A549 (cell line): ENCODE data around the gene SELENOP. TPM values are rescaled to one million over a fixed set of nuclear protein-coding genes. Genes with fewer than 3 reads are reported as not detected.

ENCODE experiments used
- ATAC-seq, 2 experiments: fragments of 200-7000 bp in 1 of 2; fragments of >200 bp in 1 of 2; cut with Nextera tagmentation in 1 of 2; cut with Tn5 transposase in 1 of 2; 3 replicates each; pipeline versions ENCODE4 v1.8.0 to v1.9.1; 2018 to 2020; ENCODE audit warnings: mild to moderate bottlenecking in 1 of 2, moderate library complexity in 1 of 2
- CTCF ChIA-PET: fragments of 300-600 bp; sonication (Branson Sonifier 250); formaldehyde crosslinking; extraction: SDS; loops from one replicate; lab custom pipeline; 2021; ENCODE audit warnings: antibody characterized with exemption, inconsistent platforms; lab: Yijun Ruan, JAX
- POLR2A ChIA-PET: fragments of 350-600 bp; formaldehyde crosslinking; extraction: SDS; loops from one replicate; lab custom pipeline; 2021; ENCODE audit warnings: antibody characterized with exemption, inconsistent platforms; lab: Yijun Ruan, JAX
- DNase-seq, 2 experiments: peaks; one replicate each; pipeline versions ENCODE4 v3.0.0 to v3.0.0-alpha.2; 2011 to 2016; ENCODE audit warnings: low read depth in 1 of 2, low spot score in 1 of 2
- FAIRE-seq: peaks from 2 replicates; lab custom pipeline; 2011; peaks lifted over from hg19 to GRCh38; lab: Jason Lieb, UNC
- H3K27ac ChIP-seq, 2 experiments: fragments of >200 bp; sonication (Bioruptor Twin); formaldehyde crosslinking; 3 replicates each; pipeline ENCODE4 v1.5.1; 2016 to 2017
- H3K4me1 ChIP-seq: fragments of >200 bp; sonication (Bioruptor Twin); formaldehyde crosslinking; 3 replicates; pipeline ENCODE4 v1.6.1; 2016
- H3K4me2 ChIP-seq: fragments of >200 bp; sonication (Bioruptor Twin); formaldehyde crosslinking; 3 replicates; pipeline ENCODE4 v1.6.1; 2016
- H3K4me3 ChIP-seq: fragments of >200 bp; sonication (Bioruptor Twin); formaldehyde crosslinking; 3 replicates; pipeline ENCODE4 v1.5.1; 2016
- H3K9me3 ChIP-seq: fragments of >200 bp; sonication (Bioruptor Twin); formaldehyde crosslinking; 3 replicates; pipeline ENCODE4 v1.6.1; 2016
- BCL3 ChIP-seq: fragments of >200 bp; sonication (Bioruptor Twin); formaldehyde crosslinking; IDR thresholded peaks from 3 replicates; pipeline ENCODE4 v1.6.1; 2016
- CHD2 ChIP-seq: fragments of 150-350 bp; IDR thresholded peaks from 2 replicates; pipeline ENCODE4 v1.6.1; 2014; ENCODE audit warnings: low read length; ENCODE audit not compliant: partially characterized antibody
- E2F6 ChIP-seq: IDR thresholded peaks from 2 replicates; pipeline ENCODE4 v1.6.1; 2012; ENCODE audit warnings: low read depth, borderline replicate concordance
- EP300 ChIP-seq, 2 experiments: fragments of >200 bp; sonication (Bioruptor Twin); formaldehyde crosslinking; IDR thresholded peaks; 2 replicates in 1 of 2; 3 replicates in 1 of 2; pipeline ENCODE4 v1.6.1; 2016 to 2017
- FOXS1 ChIP-seq: fragments of 250-450 bp; sonication (Bioruptor Pico); IDR thresholded peaks from 2 replicates; pipeline ENCODE4 v1.5.0; 2020; ENCODE audit warnings: mild to moderate bottlenecking, moderate library complexity
- HDAC2 ChIP-seq: fragments of 200-600 bp; sonication (generic); IDR thresholded peaks from 2 replicates; pipeline ENCODE4 v1.6.1; 2016
- HMGXB4 ChIP-seq: fragments of 250-450 bp; sonication (Bioruptor Pico); IDR thresholded peaks from 2 replicates; pipeline ENCODE4 v1.5.0; 2021; ENCODE audit warnings: mild to moderate bottlenecking, moderate library complexity, borderline replicate concordance
- HOXB13 ChIP-seq: fragments of 250-450 bp; sonication (Bioruptor Pico); IDR thresholded peaks from 2 replicates; pipeline ENCODE4 v1.5.0; 2020; ENCODE audit warnings: low read depth, mild to moderate bottlenecking, moderate library complexity
- JUNB ChIP-seq: fragments of >200 bp; sonication (Bioruptor Twin); formaldehyde crosslinking; IDR thresholded peaks from 2 replicates; pipeline ENCODE4 v1.6.1; 2016
- MAX ChIP-seq: IDR thresholded peaks from 2 replicates; pipeline ENCODE4 v1.6.1; 2012
- MYC ChIP-seq: IDR thresholded peaks from 2 replicates; pipeline ENCODE4 v1.6.1; 2012; ENCODE audit warnings: mild to moderate bottlenecking, inconsistent platforms, low read length, improper control_type of control experiment, borderline replicate concordance
- NPAS2 ChIP-seq: fragments of 250-450 bp; sonication (Bioruptor Pico); IDR thresholded peaks from 2 replicates; pipeline ENCODE4 v1.8.0; 2022; ENCODE audit warnings: mild to moderate bottlenecking, moderate library complexity, borderline replicate concordance
- POLR2A ChIP-seq: IDR thresholded peaks from 2 replicates; pipeline ENCODE4 v1.6.1; 2012; ENCODE audit warnings: mild to moderate bottlenecking, low read length
- RARB ChIP-seq: fragments of 250-450 bp; sonication (Bioruptor Pico); IDR thresholded peaks from 2 replicates; pipeline ENCODE4 v1.8.0; 2021; ENCODE audit warnings: mild to moderate bottlenecking, moderate library complexity
- RCOR1 ChIP-seq: fragments of 150-350 bp; IDR thresholded peaks from 2 replicates; pipeline ENCODE4 v1.6.1; 2014; ENCODE audit warnings: antibody characterized with exemption, low read length, low read depth
- RNF2 ChIP-seq: fragments of 200-600 bp; sonication (generic); IDR thresholded peaks from 2 replicates; pipeline ENCODE4 v1.6.1; 2016; ENCODE audit warnings: low read depth, mild to moderate bottlenecking, antibody characterized with exemption, moderate library complexity, borderline replicate concordance
- SMC3 ChIP-seq: fragments of >200 bp; sonication (Bioruptor Twin); formaldehyde crosslinking; IDR thresholded peaks from 3 replicates; pipeline ENCODE4 v1.6.1; 2018; ENCODE audit warnings: inconsistent platforms
- TFCP2L1 ChIP-seq: fragments of 250-450 bp; sonication (Bioruptor Pico); IDR thresholded peaks from 2 replicates; pipeline ENCODE4 v1.5.0; 2021; ENCODE audit warnings: mild to moderate bottlenecking
- USF2 ChIP-seq: fragments of 450-650 bp; IDR thresholded peaks from 2 replicates; pipeline ENCODE4 v1.6.1; 2014; ENCODE audit warnings: antibody characterized with exemption
- ZNF302 ChIP-seq: fragments of 250-450 bp; sonication (Bioruptor Pico); IDR thresholded peaks from 2 replicates; pipeline ENCODE4 v1.9.0; 2021; ENCODE audit warnings: inconsistent platforms, mild to moderate bottlenecking, moderate library complexity
- WGBS: methylation state at CpG from one replicate; pipeline ENCODE4 v1.1.6; 2017; ENCODE audit errors: missing lambda C conversion rate; 5-methylcytosine and 5-hydroxymethylcytosine counted together
- polyA plus RNA-seq, 4 experiments: library from polyadenylated mRNA; depleted of rRNA in 3 of 4; stranded (reverse); fragments of >200 nt; fragmentation: RNase III in 1 of 4; extraction: RNeasy Plus Mini Kit Qiagen cat#74134 plus additional on column Dnase treatment in 1 of 4; gene quantifications; 2 replicates in 3 of 4; 3 replicates in 1 of 4; pipeline ENCODE4 v1.2.3, GENCODE V29; 2011 to 2017

SELENOP gene
- polyA plus RNA-seq, 2 of the 4 experiments (the other 2 are of a cell fraction), result 0.17 to 0.96 TPM

GRCh38 chr5:42836070-42836769 is 24.5 kb upstream of the SELENOP start:
- ChIA-PET CTCF (no interaction called here), POLR2A (no interaction called here)
- FAIRE-seq (no peak), ATAC-seq (no peak), DNase-seq (no peak)
- H3K9me3 ChIP-seq, result no peaks in the 10 kb centered on the region
- no peak overlapping the region for H3K4me2 ChIP-seq
- no peak for TF ChIP-seq RARB (CRISPR knock-in tag)
- no peak for TF ChIP-seq E2F6
- TF ChIP-seq SMC3, result no peak
- TF ChIP-seq RCOR1, result no peak
- no peak for TF ChIP-seq BCL3
- no peak for TF ChIP-seq HDAC2
- H3K4me3 ChIP-seq, result no peak overlapping the region
- H3K27ac ChIP-seq, result no peak overlapping the region
- WGBS, result 74% methylated on average over 4 of the region's 25 CpGs
- H3K4me1 ChIP-seq, result no peaks in the 10 kb centered on the region

- H3K9me3 ChIP-seq, result no peaks in the 10 kb centered on the region
- FAIRE-seq, result no peak
- no peak overlapping the region for H3K4me3 ChIP-seq
- H3K4me2 ChIP-seq, result no peak overlapping the region
- no peaks in the 10 kb centered on the region for H3K4me1 ChIP-seq
- ChIA-PET CTCF (interaction anchor here (1.2 kb wide), 1 partner anchor 77 kb away, joined by 3 read pairs; no protein-coding TSS in a partner anchor), POLR2A (no interaction called here)
- no peak overlapping the region for H3K27ac ChIP-seq
- no peak for ATAC-seq
- TF ChIP-seq TFCP2L1 (CRISPR knock-in tag), result no peak
- no peak for TF ChIP-seq ZNF302 (CRISPR knock-in tag)
- no peak for TF ChIP-seq HOXB13 (CRISPR knock-in tag)
- no peak for TF ChIP-seq NPAS2 (CRISPR knock-in tag)
- no peak for TF ChIP-seq EP300 (IDR thresholded peaks at IDR 0.05)
- no peak for TF ChIP-seq RNF2
- no peak for TF ChIP-seq POLR2A
- no peak for TF ChIP-seq USF2
- no peak for TF ChIP-seq CHD2
- TF ChIP-seq HMGXB4 (CRISPR knock-in tag), result no peak
- TF ChIP-seq FOXS1 (CRISPR knock-in tag), result no peak
- TF ChIP-seq MYC, result no peak
- TF ChIP-seq JUNB, result no peak
- no peak for TF ChIP-seq MAX
- 50% methylated on average over 5 of the region's 5 CpGs for WGBS
- no peak for DNase-seq
Observed at GRCh38 chr5:42832060-42832459, 20.4 kb upstream of the SELENOP start.
